Islet precursor cell (in vitro differentiated cells): ENCODE results near the gene PHIP.
A peak's percentile ranks its signal among the peaks of the same experiment; 100 is the strongest.
"Not testable (repeated sequence)": the region's sequence is repeated elsewhere in the genome, so short reads cannot be mapped to it uniquely, and the experiment has no call there.

ENCODE experiments used
- DNase-seq: peaks from one replicate; pipeline ENCODE4 v3.0.0-alpha.2; 2018

Gene PHIP

DNA sequence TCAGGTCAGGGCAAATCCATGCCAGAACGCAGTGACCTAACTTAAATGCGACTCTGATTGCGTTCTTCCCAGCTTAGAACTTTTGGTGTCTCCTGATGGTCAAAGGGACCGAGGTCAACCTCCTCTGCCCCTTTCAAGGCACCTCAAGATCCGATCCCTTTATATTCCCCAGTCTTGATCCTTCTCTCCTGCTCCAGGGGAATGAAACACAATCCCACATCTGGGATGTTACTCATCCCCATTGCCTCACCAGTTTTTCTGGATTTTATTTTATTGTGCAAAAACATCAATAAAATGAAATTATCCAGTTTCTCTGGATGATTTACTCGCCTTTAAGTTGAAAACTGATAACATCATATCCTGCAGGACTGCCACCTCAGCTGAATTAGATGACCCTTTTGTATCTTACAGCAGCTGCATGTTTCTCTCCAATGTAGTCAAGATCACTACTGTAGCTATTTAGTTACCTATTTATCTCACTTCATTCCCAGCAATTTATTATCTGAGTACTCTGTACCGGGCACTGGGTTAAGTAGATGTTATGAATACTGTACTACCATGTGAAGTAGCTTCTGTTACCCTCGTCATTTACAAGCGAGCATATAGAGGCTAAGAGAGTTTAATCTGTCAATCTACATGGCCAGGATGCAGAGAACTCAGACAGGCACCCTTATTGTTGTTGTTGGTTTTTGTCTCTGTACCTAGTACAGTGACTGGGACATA is 166.7 kb downstream of the PHIP start:
- no peak for DNase-seq

GRCh38 chr6:78910591-78911171 is 167.4 kb downstream of the PHIP start:
- peak; percentile 63 for DNase-seq

DNA sequence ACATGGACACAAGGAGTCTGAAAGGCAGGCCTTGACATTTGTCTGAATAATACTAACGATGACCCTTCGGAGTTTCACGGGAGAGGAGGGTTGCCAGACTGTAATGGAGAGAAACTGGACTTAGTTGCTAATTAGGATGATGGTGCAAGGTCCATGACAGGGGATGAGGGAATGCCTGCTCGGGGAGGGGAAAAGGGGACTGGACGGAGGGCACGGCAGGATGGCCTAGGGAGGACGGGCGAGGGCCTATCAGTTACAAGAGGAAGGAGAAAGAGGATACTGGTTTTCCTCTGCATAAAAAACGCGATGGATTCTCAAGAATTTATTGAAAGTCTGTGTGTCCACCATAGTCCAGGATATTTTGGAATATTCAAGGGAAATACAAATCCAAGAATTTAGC is 168.0 kb downstream of the PHIP start:
- DNase-seq: no peak

DNA sequence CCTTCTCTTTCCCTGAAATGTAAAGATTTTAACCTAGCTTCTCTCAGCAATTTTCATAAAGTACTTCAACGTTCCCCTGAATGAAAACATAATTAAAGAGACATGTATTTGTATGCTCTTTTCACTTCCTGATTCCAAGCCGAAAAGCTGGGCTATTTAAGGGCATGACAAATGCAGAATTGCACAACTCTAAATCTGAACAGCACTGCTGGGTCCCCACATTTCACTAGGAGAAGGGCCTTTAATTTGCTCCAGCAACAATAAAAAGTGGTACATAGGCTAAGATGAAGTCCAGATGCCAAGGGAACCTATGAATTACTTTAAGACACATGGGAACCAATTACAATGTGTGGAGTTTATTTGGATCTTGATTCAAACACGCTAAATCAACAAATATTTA is 168.7 kb downstream of the PHIP start:
- no peak for DNase-seq

DNA sequence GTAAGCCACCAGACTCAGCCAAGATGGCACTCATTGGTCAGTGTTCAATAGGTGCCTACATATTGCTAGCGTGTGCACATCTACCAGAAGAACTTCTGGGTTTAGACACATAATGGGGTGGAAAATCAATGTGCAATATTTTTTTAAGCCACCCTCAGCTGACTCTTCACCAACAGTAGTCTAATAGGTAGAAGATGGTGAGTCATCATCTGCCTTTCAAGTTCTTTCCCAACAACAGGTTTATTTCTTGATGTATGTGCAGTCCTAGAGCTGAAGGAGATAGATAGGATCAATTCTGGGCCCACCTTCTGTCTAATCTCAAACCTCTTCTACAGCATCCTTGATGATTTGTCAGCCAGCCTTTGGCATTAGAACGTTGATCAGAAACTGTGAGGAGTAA is 169.4 kb downstream of the PHIP start:
- no peak for DNase-seq

- no peak for DNase-seq
Measured at GRCh38 chr6:78896227-78896626, 181.8 kb downstream of the PHIP start.

- DNase-seq: not testable (repeated sequence)
Measured at GRCh38 chr6:78889901-78890300, 188.2 kb downstream of the PHIP start.
